ENCODE data around the gene LIN7B. TPM values are rescaled to one million over a fixed set of nuclear protein-coding genes. Genes with fewer than 3 reads are reported as not detected.
A peak's percentile ranks its signal among the peaks of the same experiment; 100 is the strongest.

The LIN7B gene
- total and polyA plus RNA-seq, 2 of the 13 experiments (the other 11 are each of a cell fraction or from before 2014, with no cell fraction given) = 5.3 to 7.6 TPM

DNA sequence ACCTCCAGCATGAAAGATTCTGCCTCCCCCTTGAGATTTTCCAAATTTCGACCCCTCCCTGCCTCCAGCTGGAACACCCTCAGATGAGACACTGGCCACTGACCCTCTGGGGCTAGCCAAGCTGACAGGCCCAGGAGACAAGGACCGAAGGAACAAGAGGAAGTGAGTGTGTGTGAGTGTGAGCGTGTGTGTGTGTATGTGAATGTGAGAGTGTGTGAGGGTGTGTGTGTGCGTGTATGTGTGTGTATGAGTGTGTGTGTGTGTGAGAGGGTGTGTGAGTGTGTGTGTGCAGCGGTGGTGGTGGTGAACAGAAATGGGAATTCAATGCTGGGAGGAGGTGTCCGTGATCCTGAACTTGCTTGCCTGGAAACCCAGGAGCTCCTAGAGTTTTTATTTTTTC lies 27.2 kb downstream of the LIN7B start:
- Histone ChIP-seq H3K4me1 (ENCODE audit: insufficient read depth, low read length) (peaks cover 13% of the 10 kb centered on the region), H3K79me2 (ENCODE audit: insufficient read depth, low read length) (no peaks in the 10 kb centered on the region), H3K27ac (ENCODE audit: extremely low read length, insufficient read depth, low read length) (no peak overlapping the region), H3K9me3 (ENCODE audit: low read length) (no peaks in the 10 kb centered on the region), H3K4me2 (ENCODE audit: low read depth, low read length) (no peak overlapping the region), H4K20me1 (ENCODE audit: insufficient read depth, low read length) (no peaks in the 10 kb centered on the region), H3K36me3 (replicated peaks in 1 of 2; ENCODE audit: control insufficient read depth in 1 of 2, insufficient read depth in 2 of 2, low read length in 2 of 2) (no peaks in the 10 kb centered on the region), H3K9ac (ENCODE audit: insufficient read depth, low read depth, low read length) (no peak overlapping the region), H3K27me3 (ENCODE audit: control insufficient read depth in 1 of 2, insufficient read depth in 2 of 2, low read length in 2 of 2) (no peaks in the 10 kb centered on the region), H2AFZ (ENCODE audit: low read length) (no peak overlapping the region), H3K4me3 (replicated peaks in 1 of 3; ENCODE audit: insufficient read depth in 1 of 3, low read depth in 2 of 3, low read length in 3 of 3) (no peak overlapping the region)
- POLR2A ChIA-PET = no interaction called here
- intact Hi-C loops (cut with micrococcal nuclease; ENCODE audit: unreplicated experiment) = no loop called here
- ATAC-seq (no peak), FAIRE-seq (no peak), DNase-seq (ENCODE audit: low spot score) (no peak)
- WGBS (ENCODE audit: low lambda C conversion rate) = 67% methylated on average over 6 of the region's 6 CpGs
- CTCF ChIA-PET (ENCODE audit: low intra/inter-chr PET ratio, low total read pairs) = no interaction called here
- BruUV-seq (replicated peaks) = no TSS peak
- TF ChIP-seq, protein P1, sequence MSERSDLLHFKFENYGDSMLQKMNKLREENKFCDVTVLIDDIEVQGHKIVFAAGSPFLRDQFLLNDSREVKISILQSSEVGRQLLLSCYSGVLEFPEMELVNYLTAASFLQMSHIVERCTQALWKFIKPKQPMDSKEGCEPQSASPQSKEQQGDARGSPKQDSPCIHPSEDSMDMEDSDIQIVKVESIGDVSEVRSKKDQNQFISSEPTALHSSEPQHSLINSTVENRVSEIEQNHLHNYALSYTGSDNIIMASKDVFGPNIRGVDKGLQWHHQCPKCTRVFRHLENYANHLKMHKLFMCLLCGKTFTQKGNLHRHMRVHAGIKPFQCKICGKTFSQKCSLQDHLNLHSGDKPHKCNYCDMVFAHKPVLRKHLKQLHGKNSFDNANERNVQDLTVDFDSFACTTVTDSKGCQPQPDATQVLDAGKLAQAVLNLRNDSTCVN (CRISPR knock-in tag; IDR thresholded peaks at IDR 0.05; ENCODE audit: borderline replicate concordance) = no peak
- TF ChIP-seq MAFF (IDR thresholded peaks at IDR 0.05; ENCODE audit: low read depth, low read length) (no peak), ZNF572 (CRISPR knock-in tag; IDR thresholded peaks at IDR 0.05) (no peak), ZNF251 (CRISPR knock-in tag; IDR thresholded peaks at IDR 0.05) (no peak), ZNF234 (CRISPR knock-in tag; conservative IDR thresholded peaks at IDR 0.05) (no peak), ZNF589 (CRISPR knock-in tag; conservative IDR thresholded peaks at IDR 0.05) (no peak)
- in situ Hi-C loops (cut with HindIII; ENCODE audit: extremely low pct_ligation_motif_present, low pct_unique_long_range_greater_than_20kb) = no loop called here

DNA sequence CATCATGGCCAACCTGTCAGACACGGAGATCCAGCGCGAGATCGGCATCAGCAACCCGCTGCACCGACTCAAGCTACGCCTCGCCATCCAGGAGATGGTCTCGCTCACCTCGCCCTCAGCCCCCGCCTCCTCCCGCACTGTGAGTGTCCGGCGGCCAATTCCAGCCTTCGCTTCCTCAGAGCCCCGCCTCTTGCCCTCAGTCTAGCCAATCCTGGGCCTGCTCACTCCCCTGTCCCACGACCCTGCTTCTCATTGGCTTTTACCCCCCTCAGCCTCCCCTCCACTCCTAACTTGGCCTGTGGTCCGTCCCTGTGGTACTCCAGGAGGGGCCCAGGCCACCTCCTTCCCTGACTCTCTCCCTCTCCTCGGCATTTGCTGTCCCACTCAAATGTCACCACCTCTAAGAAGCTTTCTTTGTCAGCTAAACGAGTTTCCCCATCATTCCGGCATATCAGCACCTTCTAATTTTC lies 28.7 kb downstream of the LIN7B start:
- Histone ChIP-seq H3K4me3 (replicated peaks in 1 of 3; ENCODE audit: insufficient read depth in 1 of 3, low read depth in 2 of 3, low read length in 3 of 3) (no peak overlapping the region), H3K27ac (ENCODE audit: extremely low read length, insufficient read depth, low read length) (no peak overlapping the region), H3K4me2 (ENCODE audit: low read depth, low read length) (no peak overlapping the region), H3K27me3 (ENCODE audit: control insufficient read depth in 1 of 2, insufficient read depth in 2 of 2, low read length in 2 of 2) (no peaks in the 10 kb centered on the region), H3K36me3 (replicated peaks in 1 of 2; ENCODE audit: control insufficient read depth in 1 of 2, insufficient read depth in 2 of 2, low read length in 2 of 2) (no peaks in the 10 kb centered on the region), H3K79me2 (ENCODE audit: insufficient read depth, low read length) (no peaks in the 10 kb centered on the region), H3K4me1 (ENCODE audit: insufficient read depth, low read length) (peaks cover 22% of the 10 kb centered on the region), H4K20me1 (ENCODE audit: insufficient read depth, low read length) (no peaks in the 10 kb centered on the region), H2AFZ (ENCODE audit: low read length) (no peak overlapping the region), H3K9ac (ENCODE audit: insufficient read depth, low read depth, low read length) (no peak overlapping the region), H3K9me3 (ENCODE audit: low read length) (no peaks in the 10 kb centered on the region)
- no TSS peak for BruUV-seq (replicated peaks)
- WGBS (ENCODE audit: low lambda C conversion rate) = 94% methylated on average over 21 of the region's 21 CpGs
- FAIRE-seq (no peak), ATAC-seq (peak; percentile 21; the same call in 1 of the 3 replicates), DNase-seq (ENCODE audit: low spot score) (no peak)
- CTCF ChIA-PET (ENCODE audit: low intra/inter-chr PET ratio, low total read pairs) = no interaction called here
- in situ Hi-C loops (cut with HindIII; ENCODE audit: extremely low pct_ligation_motif_present, low pct_unique_long_range_greater_than_20kb) (no loop called here), intact Hi-C loops (cut with micrococcal nuclease; ENCODE audit: unreplicated experiment) (no loop called here)
- POLR2A ChIA-PET = no interaction called here
- TF ChIP-seq, protein P2, sequence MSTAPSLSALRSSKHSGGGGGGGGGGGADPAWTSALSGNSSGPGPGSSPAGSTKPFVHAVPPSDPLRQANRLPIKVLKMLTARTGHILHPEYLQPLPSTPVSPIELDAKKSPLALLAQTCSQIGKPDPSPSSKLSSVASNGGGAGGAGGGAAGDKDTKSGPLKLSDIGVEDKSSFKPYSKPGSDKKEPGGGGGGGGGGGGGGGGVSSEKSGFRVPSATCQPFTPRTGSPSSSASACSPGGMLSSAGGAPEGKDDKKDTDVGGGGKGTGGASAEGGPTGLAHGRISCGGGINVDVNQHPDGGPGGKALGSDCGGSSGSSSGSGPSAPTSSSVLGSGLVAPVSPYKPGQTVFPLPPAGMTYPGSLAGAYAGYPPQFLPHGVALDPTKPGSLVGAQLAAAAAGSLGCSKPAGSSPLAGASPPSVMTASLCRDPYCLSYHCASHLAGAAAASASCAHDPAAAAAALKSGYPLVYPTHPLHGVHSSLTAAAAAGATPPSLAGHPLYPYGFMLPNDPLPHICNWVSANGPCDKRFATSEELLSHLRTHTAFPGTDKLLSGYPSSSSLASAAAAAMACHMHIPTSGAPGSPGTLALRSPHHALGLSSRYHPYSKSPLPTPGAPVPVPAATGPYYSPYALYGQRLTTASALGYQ (CRISPR knock-in tag; IDR thresholded peaks at IDR 0.05) = no peak
- TF ChIP-seq MTA1 (CRISPR knock-in tag; IDR thresholded peaks at IDR 0.05; ENCODE audit: borderline replicate concordance) = no peak
- TF ChIP-seq ZNF557 (CRISPR knock-in tag; IDR thresholded peaks at IDR 0.05) = no peak
- TF ChIP-seq PRMT3 (CRISPR knock-in tag; IDR thresholded peaks at IDR 0.05; ENCODE audit: borderline replicate concordance, low read depth) = no peak
- TF ChIP-seq MLLT10 (CRISPR knock-in tag; IDR thresholded peaks at IDR 0.05) = no peak
- no peak for TF ChIP-seq GTF2F1 (IDR thresholded peaks at IDR 0.05; ENCODE audit: low read length)
- TF ChIP-seq ZNF292 (CRISPR knock-in tag; IDR thresholded peaks at IDR 0.05; ENCODE audit: borderline replicate concordance, low read depth) = no peak
- no peak for TF ChIP-seq ZMYM3 (CRISPR knock-in tag; IDR thresholded peaks at IDR 0.05)

Measured in HepG2 (cell line).